Astrocyte of the spinal cord (primary cell): ENCODE data around the gene NRXN2.
"Not testable (repeated sequence)": the region's sequence is repeated elsewhere in the genome, so short reads cannot be mapped to it uniquely, and the experiment has no call there.

Source experiments
- DNase-seq: peaks from one replicate; pipeline ENCODE4 v3.0.0; 2011; ENCODE audit warnings: low read depth, low spot score
- H3K4me3 ChIP-seq: 2 replicates; pipeline ENCODE4 v1.5.1; 2011; ENCODE audit warnings: low read depth, mild to moderate bottlenecking, low read length, moderate library complexity
- in situ Hi-C: cut with HindIII; loops from 2 replicates; pipeline ENCODE4 v1.10.0; 2017; ENCODE audit warnings: low sequenced_read_pairs
- TF ChIP-seq, protein P1 (sequence below): IDR thresholded peaks from 2 replicates; pipeline ENCODE4 v1.5.1; 2012; ENCODE audit warnings: low read depth, mild to moderate bottlenecking, low read length, inconsistent platforms

The NRXN2 gene

DNA sequence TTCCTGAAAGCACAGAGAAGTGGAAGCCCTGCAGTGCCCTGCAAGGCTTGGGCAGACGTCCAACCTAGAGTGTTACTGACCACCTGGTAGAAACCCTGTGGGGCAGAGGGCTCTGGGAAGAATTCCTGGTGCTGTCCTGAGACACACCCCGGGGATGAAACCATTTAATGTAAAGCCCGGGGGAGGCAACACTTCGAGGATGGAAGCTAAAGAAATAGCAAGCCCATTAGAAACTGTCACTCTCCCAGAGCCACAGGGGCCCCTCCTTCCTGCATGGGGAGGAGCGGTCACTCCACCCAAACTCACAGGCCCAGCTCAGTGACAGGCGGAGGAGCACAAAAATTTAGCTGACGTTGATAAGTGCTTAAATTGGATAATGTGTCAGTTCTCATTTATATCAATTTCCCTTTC is 57.6 kb downstream of the NRXN2 start:
- TF ChIP-seq, protein P1, sequence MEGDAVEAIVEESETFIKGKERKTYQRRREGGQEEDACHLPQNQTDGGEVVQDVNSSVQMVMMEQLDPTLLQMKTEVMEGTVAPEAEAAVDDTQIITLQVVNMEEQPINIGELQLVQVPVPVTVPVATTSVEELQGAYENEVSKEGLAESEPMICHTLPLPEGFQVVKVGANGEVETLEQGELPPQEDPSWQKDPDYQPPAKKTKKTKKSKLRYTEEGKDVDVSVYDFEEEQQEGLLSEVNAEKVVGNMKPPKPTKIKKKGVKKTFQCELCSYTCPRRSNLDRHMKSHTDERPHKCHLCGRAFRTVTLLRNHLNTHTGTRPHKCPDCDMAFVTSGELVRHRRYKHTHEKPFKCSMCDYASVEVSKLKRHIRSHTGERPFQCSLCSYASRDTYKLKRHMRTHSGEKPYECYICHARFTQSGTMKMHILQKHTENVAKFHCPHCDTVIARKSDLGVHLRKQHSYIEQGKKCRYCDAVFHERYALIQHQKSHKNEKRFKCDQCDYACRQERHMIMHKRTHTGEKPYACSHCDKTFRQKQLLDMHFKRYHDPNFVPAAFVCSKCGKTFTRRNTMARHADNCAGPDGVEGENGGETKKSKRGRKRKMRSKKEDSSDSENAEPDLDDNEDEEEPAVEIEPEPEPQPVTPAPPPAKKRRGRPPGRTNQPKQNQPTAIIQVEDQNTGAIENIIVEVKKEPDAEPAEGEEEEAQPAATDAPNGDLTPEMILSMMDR, result no peak
- no peak for DNase-seq
- H3K4me3 ChIP-seq, result no peak overlapping the region
- in situ Hi-C loops, result no loop called here

DNA sequence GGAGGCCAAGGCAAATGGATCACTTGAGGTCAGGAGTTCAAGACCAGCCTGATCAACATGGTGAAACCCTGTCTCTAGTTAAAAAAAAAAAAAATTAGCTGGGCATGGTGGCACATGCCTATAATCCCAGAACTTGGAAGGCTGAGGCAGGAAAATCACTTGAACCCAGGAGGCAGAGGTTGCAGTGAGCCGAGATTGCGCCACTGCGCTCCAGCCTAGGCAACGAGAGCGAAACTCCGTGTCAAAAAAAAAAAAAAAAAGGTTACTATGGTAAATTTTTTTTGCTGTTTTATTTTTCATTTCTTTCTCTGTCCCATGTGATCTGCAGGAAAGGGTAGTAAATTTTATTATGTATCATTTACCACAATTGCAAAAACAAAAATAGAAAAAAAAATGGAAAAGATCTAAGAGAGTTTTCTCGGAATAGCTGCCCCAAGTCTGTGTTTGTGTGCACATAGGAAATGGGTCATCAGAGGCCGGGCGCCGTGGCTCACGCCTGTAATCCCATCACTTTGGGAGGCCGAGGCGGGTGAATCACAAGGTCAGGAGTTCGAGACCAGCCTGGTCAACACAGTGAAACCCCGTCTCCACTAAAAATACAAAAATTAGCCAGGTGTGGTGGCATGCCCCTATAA is 58.6 kb downstream of the NRXN2 start:
- DNase-seq, H3K4me3 ChIP-seq, in situ Hi-C loops: not testable (repeated sequence)

DNA sequence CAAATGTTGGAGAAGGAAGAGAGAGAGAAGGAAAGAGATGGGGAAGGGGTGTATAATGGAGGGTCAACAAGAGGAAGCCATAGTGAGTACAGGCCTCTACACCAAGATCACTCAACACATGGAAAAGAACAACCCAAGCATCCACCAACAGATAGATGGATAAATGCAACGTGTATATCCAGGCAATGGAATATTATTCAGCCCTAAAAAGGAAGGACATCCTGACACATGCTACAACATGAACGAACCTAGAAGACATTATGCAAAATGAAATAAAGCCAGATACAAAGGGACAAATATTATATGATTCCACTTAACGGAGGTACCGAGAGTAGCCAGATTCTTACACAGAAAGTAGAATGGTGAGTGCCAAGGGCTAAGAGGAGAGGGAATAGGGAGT is 59.3 kb downstream of the NRXN2 start:
- TF ChIP-seq, protein P1, result no peak
- no peak overlapping the region for H3K4me3 ChIP-seq
- no peak for DNase-seq
- in situ Hi-C loops, result no loop called here

DNA sequence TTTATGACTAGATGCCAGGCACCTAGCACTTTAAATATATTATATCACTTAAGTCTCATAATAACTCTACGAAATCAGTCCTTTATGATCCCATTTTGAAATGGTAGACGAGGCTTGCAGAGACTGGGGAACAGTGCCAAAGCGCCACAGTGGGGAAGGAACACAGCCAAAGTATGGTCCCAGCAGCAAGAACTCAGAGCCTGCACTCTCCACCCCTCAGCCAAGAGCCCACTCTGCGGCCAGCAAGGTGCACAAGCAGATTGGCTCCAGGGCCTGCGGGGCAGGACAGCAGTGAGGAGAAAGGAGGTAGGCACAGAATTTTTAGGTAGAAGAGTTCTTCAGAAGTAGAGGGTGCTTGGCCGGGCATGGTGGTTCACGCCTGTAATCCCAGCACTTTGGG is 61.4 kb downstream of the NRXN2 start:
- in situ Hi-C loops, result no loop called here
- TF ChIP-seq, protein P1, result no peak
- no peak for DNase-seq
- no peak overlapping the region for H3K4me3 ChIP-seq

DNA sequence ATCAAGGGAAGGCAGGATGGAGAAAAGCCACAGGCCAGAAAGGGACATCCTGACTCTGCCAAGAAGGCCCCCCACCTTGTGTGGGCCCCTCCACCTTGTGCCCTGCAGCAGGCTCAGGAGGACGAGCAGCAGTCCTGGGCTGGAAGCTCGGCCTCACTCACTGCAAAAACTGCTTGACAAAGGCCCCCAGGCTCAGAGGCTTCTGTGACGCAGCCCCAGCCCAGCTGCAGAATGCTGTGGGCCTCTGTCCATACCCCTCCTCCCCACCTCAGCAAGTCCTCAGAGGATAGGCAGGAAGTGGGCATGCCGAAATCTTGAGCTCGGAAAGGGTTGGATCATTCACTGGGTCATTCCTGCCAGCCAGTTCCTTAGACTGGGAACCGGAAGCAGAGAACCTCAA is 61.9 kb downstream of the NRXN2 start:
- in situ Hi-C loops, result no loop called here
- TF ChIP-seq, protein P1, result no peak
- H3K4me3 ChIP-seq, result no peak overlapping the region
- peak; percentile 29 for DNase-seq

GRCh38 chr11:64660706-64661105 is 62.3 kb downstream of the NRXN2 start:
- no peak for DNase-seq
- H3K4me3 ChIP-seq, result no peak overlapping the region
- TF ChIP-seq, protein P1, result no peak
- in situ Hi-C loops, result no loop called here

DNA sequence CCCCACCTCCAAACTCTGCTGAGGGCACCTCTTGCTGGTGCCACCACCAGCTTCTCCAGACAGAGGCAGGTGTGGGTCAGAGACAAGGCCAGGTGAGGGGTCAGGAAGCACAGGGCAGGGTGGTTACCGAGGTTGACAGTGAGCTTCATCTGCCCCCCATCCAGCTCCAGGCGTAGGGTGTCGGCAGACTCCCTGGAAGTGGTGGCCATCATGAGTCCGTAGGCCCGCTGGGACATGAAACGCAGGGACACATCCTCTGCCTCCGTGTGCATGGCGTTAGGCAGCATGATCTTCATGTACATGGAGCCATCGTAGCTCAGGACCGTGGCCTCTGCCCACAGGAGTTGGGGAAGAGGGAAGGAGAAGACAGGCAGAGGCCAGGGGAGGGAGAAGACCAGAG is 62.8 kb downstream of the NRXN2 start:
- in situ Hi-C loops, result no loop called here
- TF ChIP-seq, protein P1, result no peak
- DNase-seq, result no peak
- no peak overlapping the region for H3K4me3 ChIP-seq
